Measurements from ENCODE around the gene MLLT6. TPM values are rescaled to one million over a fixed set of nuclear protein-coding genes. Genes with fewer than 3 reads are reported as not detected.

The MLLT6 gene
- total RNA-seq, 1 donor from 2014 or later, result 25.9 TPM

Other genes with a start within 250 kb of the MLLT6 start
- gene SRCIN1, start 99.3 kb upstream of the MLLT6 start, total RNA-seq, result under 0.01 and 0.14 TPM in 2 replicates
- 0.65 and 1.2 TPM in 2 replicates for gene EPOP, start 30.3 kb upstream of the MLLT6 start, total RNA-seq
- 1.7 and 3.4 TPM in 2 replicates for gene CISD3, start 25.1 kb downstream of the MLLT6 start, total RNA-seq
- gene PCGF2, start 43.1 kb downstream of the MLLT6 start, total RNA-seq, result 2.4 and 7.8 TPM in 2 replicates
- gene PSMB3, start 47.5 kb downstream of the MLLT6 start, total RNA-seq, result 188 and 348 TPM in 2 replicates
- 55.3 and 76.7 TPM in 2 replicates for gene PIP4K2B, start 94.3 kb downstream of the MLLT6 start, total RNA-seq
- gene CWC25, start 120.0 kb downstream of the MLLT6 start, total RNA-seq, result 11.7 and 13.1 TPM in 2 replicates
- gene RPL23, start 148.4 kb downstream of the MLLT6 start, total RNA-seq, result 921 and 1,590 TPM in 2 replicates
- 104 and 199 TPM in 2 replicates for gene LASP1, start 164.8 kb downstream of the MLLT6 start, total RNA-seq

Data from dermis blood vessel endothelial cell (primary cell).